SU-DHL-6 (cell line): ENCODE results near the gene ST7L.

Source experiments
- H2AFZ ChIP-seq: fragments of 200-600 bp; sonication (generic); 2 replicates; pipeline ENCODE4 v1.6.1; 2014; ENCODE audit warnings: low read depth, mild to moderate bottlenecking, moderate library complexity, mixed read lengths, antibody characterized with exemption, low read length; ENCODE audit not compliant: severe bottlenecking
- H3F3A ChIP-seq: fragments of 200-600 bp; shearing (Covaris generic); 2 replicates; pipeline ENCODE4 v1.6.0; 2016; ENCODE audit warnings: antibody characterized with exemption, mild to moderate bottlenecking; ENCODE audit not compliant: insufficient read depth
- H3K27ac ChIP-seq: fragments of 200-600 bp; sonication (generic); 2 replicates; pipeline ENCODE4 v1.5.1; 2016; ENCODE audit warnings: low read depth, mild to moderate bottlenecking, low read length, moderate library complexity, mixed read lengths
- H3K27me3 ChIP-seq: fragments of 200-600 bp; sonication (generic), shearing (Covaris generic); 2 replicates; pipeline ENCODE4 v1.6.0; 2014; ENCODE audit warnings: mild to moderate bottlenecking, low read length
- H3K36me3 ChIP-seq: fragments of 200-600 bp; sonication (generic); 2 replicates; pipeline ENCODE4 v1.6.1; 2014; ENCODE audit warnings: mild to moderate bottlenecking, low read length, mixed read lengths
- H3K4me2 ChIP-seq: fragments of 300-600, 200-600 bp; shearing (Covaris generic), sonication (generic); 2 replicates; pipeline ENCODE4 v1.6.0; 2014; ENCODE audit warnings: low read length, low read depth, mild to moderate bottlenecking; ENCODE audit not compliant: poor library complexity, severe bottlenecking
- H3K4me3 ChIP-seq: fragments of 200-600 bp; sonication (generic); 2 replicates; pipeline ENCODE4 v1.5.1; 2014; ENCODE audit warnings: antibody characterized with exemption, low read length, mild to moderate bottlenecking, mixed read lengths; ENCODE audit not compliant: insufficient read depth, poor library complexity, severe bottlenecking
- H3K79me2 ChIP-seq: fragments of 200-600 bp; sonication (generic); 2 replicates; pipeline ENCODE4 v1.6.1; 2014; ENCODE audit warnings: mild to moderate bottlenecking, low read length, moderate library complexity; ENCODE audit not compliant: insufficient read depth
- H3K9ac ChIP-seq: fragments of 200-600 bp; sonication (generic); 2 replicates; pipeline ENCODE4 v1.7.0; 2014; ENCODE audit warnings: mild to moderate bottlenecking, low read length
- H3K9me2 ChIP-seq: fragments of 200-600 bp; sonication (generic); replicated peaks from 2 replicates; pipeline ENCODE4 v1.6.1; 2014; ENCODE audit warnings: low read length; ENCODE audit not compliant: insufficient read depth
- H3K9me3 ChIP-seq: fragments of 200-600 bp; sonication (generic); 2 replicates; pipeline ENCODE4 v1.6.1; 2014; ENCODE audit warnings: low read length, mixed read lengths; ENCODE audit not compliant: insufficient read depth
- H4K20me1 ChIP-seq: fragments of 200-600 bp; sonication (generic); 2 replicates; pipeline ENCODE4 v1.6.1; 2014; ENCODE audit warnings: low read depth, mild to moderate bottlenecking, antibody characterized with exemption, low read length, moderate library complexity, mixed read lengths
- EZH2phosphoT487 ChIP-seq: fragments of 200-600 bp; sonication (generic), shearing (Covaris generic); conservative IDR thresholded peaks from 2 replicates; pipeline ENCODE4 v1.6.1; 2018; ENCODE audit warnings: mild to moderate bottlenecking, antibody characterized with exemption, low read length, moderate library complexity, mixed read lengths
- TF ChIP-seq, protein P1 (sequence below): fragments of 200-600 bp; sonication (generic); IDR thresholded peaks from one replicate; pipeline ENCODE4 v1.5.1; 2017; ENCODE audit warnings: antibody characterized with exemption, mild to moderate bottlenecking, low read length, moderate library complexity; ENCODE audit not compliant: insufficient read depth, poor library complexity, severe bottlenecking

ST7L gene

GRCh38 chr1:112508278-112509004, 110.5 kb downstream of the ST7L start, which contains the start of gene WNT2B:
TSS of gene WNT2B (plus strand) at chr1:112508965. CDS start at chr1:112509263, 298 bp downstream.
- TF ChIP-seq EZH2phosphoT487: no peak
- TF ChIP-seq, protein P1, sequence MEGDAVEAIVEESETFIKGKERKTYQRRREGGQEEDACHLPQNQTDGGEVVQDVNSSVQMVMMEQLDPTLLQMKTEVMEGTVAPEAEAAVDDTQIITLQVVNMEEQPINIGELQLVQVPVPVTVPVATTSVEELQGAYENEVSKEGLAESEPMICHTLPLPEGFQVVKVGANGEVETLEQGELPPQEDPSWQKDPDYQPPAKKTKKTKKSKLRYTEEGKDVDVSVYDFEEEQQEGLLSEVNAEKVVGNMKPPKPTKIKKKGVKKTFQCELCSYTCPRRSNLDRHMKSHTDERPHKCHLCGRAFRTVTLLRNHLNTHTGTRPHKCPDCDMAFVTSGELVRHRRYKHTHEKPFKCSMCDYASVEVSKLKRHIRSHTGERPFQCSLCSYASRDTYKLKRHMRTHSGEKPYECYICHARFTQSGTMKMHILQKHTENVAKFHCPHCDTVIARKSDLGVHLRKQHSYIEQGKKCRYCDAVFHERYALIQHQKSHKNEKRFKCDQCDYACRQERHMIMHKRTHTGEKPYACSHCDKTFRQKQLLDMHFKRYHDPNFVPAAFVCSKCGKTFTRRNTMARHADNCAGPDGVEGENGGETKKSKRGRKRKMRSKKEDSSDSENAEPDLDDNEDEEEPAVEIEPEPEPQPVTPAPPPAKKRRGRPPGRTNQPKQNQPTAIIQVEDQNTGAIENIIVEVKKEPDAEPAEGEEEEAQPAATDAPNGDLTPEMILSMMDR: no peak
- H3K4me3 ChIP-seq: peak within 1 kb of the TSS; percentile 44
- H3F3A ChIP-seq: no peaks in the 10 kb centered on the region
- no peaks in the 10 kb centered on the region for H3K9me2 ChIP-seq
- no peaks in the 10 kb centered on the region for H4K20me1 ChIP-seq
- H3K9me3 ChIP-seq: no peaks in the 10 kb centered on the region
- H3K9ac ChIP-seq: peak within 1 kb of the TSS; percentile 27; the same call in 1 of the 2 replicates
- H3K4me2 ChIP-seq: peak within 1 kb of the TSS; percentile 54
- no peak within 1 kb of the TSS for H3K27ac ChIP-seq
- H3K36me3 ChIP-seq: no peaks in the 10 kb centered on the region
- H2AFZ ChIP-seq: peak within 1 kb of the TSS; percentile 52
- H3K27me3 ChIP-seq: no peaks in the 10 kb centered on the region
- no peaks in the 10 kb centered on the region for H3K79me2 ChIP-seq

DNA sequence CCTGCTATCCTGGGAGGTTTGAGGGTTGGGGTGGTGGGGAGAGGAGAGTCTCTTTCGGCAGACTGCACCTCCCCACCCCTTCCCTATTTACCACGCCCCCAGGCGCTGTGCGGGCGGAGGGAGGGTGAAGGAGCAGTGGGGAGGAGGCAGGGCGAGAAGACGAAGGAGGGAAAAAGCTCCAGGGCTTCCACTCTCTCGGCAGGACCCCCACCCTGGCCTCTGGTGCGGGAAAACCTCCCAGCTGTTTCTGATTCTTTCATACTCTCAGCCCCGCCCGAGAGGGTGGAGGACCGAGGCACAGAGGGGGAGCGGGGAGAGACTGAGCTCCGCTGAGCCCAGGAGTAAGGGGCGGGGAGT, 111.0 kb downstream of the ST7L start:
- TF ChIP-seq EZH2phosphoT487: no peak
- TF ChIP-seq, protein P1: no peak
- peak overlapping the region; percentile 27; the same call in 1 of the 2 replicates for H3K9ac ChIP-seq
- H3K27me3 ChIP-seq: no peaks in the 10 kb centered on the region
- no peaks in the 10 kb centered on the region for H3K9me3 ChIP-seq
- no peaks in the 10 kb centered on the region for H3K9me2 ChIP-seq
- no peak overlapping the region for H3K27ac ChIP-seq
- H2AFZ ChIP-seq: peak overlapping the region; percentile 52
- H3K4me3 ChIP-seq: peak overlapping the region; percentile 44
- no peaks in the 10 kb centered on the region for H3K36me3 ChIP-seq
- no peaks in the 10 kb centered on the region for H4K20me1 ChIP-seq
- no peaks in the 10 kb centered on the region for H3F3A ChIP-seq
- H3K4me2 ChIP-seq: peak overlapping the region; percentile 54
- H3K79me2 ChIP-seq: no peaks in the 10 kb centered on the region

DNA sequence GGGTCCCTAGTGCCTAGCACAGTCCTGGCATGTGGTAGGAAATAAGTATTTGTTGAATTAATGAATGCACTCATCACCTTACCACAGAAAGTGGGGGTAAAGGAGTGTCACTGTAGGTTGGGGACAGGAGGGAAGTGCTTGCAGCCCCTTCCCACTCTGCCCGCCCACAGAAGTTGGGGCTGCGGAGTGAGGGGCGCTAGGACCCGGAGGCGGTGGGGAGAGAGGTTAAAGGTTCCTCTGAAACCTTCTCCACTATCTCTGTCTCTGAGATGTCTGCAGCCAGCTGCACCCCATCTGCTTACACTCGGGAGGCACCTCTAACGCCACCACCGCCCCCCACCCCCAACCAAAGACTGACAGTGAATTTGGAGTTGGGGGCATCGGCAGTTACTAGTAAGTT, 111.6 kb downstream of the ST7L start:
- Histone ChIP-seq H3K9ac (no peak overlapping the region), H3K27ac (no peak overlapping the region), H3K9me3 (no peaks in the 10 kb centered on the region), H4K20me1 (no peaks in the 10 kb centered on the region), H3K4me3 (no peak overlapping the region), H2AFZ (no peak overlapping the region), H3K79me2 (no peaks in the 10 kb centered on the region), H3F3A (no peaks in the 10 kb centered on the region), H3K36me3 (no peaks in the 10 kb centered on the region), H3K9me2 (no peaks in the 10 kb centered on the region), H3K4me2 (peak overlapping the region; percentile 54), H3K27me3 (no peaks in the 10 kb centered on the region)
- TF ChIP-seq, protein P1: no peak
- no peak for TF ChIP-seq EZH2phosphoT487
